ENCODE results near the gene EVL.

Gene EVL

GRCh38 chr14:100081997-100082625, 16.9 kb downstream of the EVL start:
- TF ChIP-seq MYC (IDR thresholded peaks at IDR 0.05; ENCODE audit: low read depth, low read length) (no peak), POLR2A (IDR thresholded peaks at IDR 0.05; ENCODE audit: extremely low read depth, insufficient read length) (no peak), MAX (IDR thresholded peaks at IDR 0.05; ENCODE audit: low read depth, low read length) (no peak), CTCF (IDR thresholded peaks at IDR 0.05; ENCODE audit: low read depth, low read length) (no peak)
- H3K4me3 ChIP-seq (ENCODE audit: low read depth, low read length): no peak overlapping the region
- DNase-seq (ENCODE audit: low read depth): no peak

- no peak for DNase-seq (ENCODE audit: low read depth)
- TF ChIP-seq MAX (IDR thresholded peaks at IDR 0.05; ENCODE audit: low read depth, low read length) (no peak), MYC (IDR thresholded peaks at IDR 0.05; ENCODE audit: low read depth, low read length) (no peak), POLR2A (IDR thresholded peaks at IDR 0.05; ENCODE audit: extremely low read depth, insufficient read length) (no peak), CTCF (IDR thresholded peaks at IDR 0.05; ENCODE audit: low read depth, low read length) (no peak)
- no peak overlapping the region for H3K4me3 ChIP-seq (ENCODE audit: low read depth, low read length)
These were observed 17.5 kb downstream of the EVL start for GRCh38 chr14:100082723-100083122.

- TF ChIP-seq CTCF (IDR thresholded peaks at IDR 0.05; ENCODE audit: low read depth, low read length): no peak
- no peak for TF ChIP-seq MAX (IDR thresholded peaks at IDR 0.05; ENCODE audit: low read depth, low read length)
- TF ChIP-seq MYC (IDR thresholded peaks at IDR 0.05; ENCODE audit: low read depth, low read length): no peak
- TF ChIP-seq POLR2A (IDR thresholded peaks at IDR 0.05; ENCODE audit: extremely low read depth, insufficient read length): no peak
- no peak for DNase-seq (ENCODE audit: low read depth)
- no peak overlapping the region for H3K4me3 ChIP-seq (ENCODE audit: low read depth, low read length)
These were observed 18.5 kb downstream of the EVL start for GRCh38 chr14:100083706-100084105.

- no peak for TF ChIP-seq CTCF (IDR thresholded peaks at IDR 0.05; ENCODE audit: low read depth, low read length)
- no peak for TF ChIP-seq MYC (IDR thresholded peaks at IDR 0.05; ENCODE audit: low read depth, low read length)
- no peak for TF ChIP-seq MAX (IDR thresholded peaks at IDR 0.05; ENCODE audit: low read depth, low read length)
- TF ChIP-seq POLR2A (IDR thresholded peaks at IDR 0.05; ENCODE audit: extremely low read depth, insufficient read length): no peak
- no peak for DNase-seq (ENCODE audit: low read depth)
- H3K4me3 ChIP-seq (ENCODE audit: low read depth, low read length): no peak overlapping the region
These were observed 19.4 kb downstream of the EVL start for GRCh38 chr14:100084591-100084990.

- DNase-seq (ENCODE audit: low read depth): no peak
- TF ChIP-seq MAX (IDR thresholded peaks at IDR 0.05; ENCODE audit: low read depth, low read length) (no peak), MYC (IDR thresholded peaks at IDR 0.05; ENCODE audit: low read depth, low read length) (no peak), CTCF (IDR thresholded peaks at IDR 0.05; ENCODE audit: low read depth, low read length) (no peak), POLR2A (IDR thresholded peaks at IDR 0.05; ENCODE audit: extremely low read depth, insufficient read length) (no peak)
- H3K4me3 ChIP-seq (ENCODE audit: low read depth, low read length): no peak overlapping the region
These were observed 20.2 kb downstream of the EVL start for GRCh38 chr14:100085462-100085861.
